Activated T-cell treated with anti-CD3 and anti-CD28 coated beads, Interleukin-2, amount 50 U/mL, for 48 hours (primary cell): Measurements from ENCODE around the gene TMEM72.

Experiments used
- DNase-seq, 2 experiments: peaks; one replicate each; pipeline ENCODE4 v3.0.0-alpha.2; 2020

TMEM72 gene

DNA sequence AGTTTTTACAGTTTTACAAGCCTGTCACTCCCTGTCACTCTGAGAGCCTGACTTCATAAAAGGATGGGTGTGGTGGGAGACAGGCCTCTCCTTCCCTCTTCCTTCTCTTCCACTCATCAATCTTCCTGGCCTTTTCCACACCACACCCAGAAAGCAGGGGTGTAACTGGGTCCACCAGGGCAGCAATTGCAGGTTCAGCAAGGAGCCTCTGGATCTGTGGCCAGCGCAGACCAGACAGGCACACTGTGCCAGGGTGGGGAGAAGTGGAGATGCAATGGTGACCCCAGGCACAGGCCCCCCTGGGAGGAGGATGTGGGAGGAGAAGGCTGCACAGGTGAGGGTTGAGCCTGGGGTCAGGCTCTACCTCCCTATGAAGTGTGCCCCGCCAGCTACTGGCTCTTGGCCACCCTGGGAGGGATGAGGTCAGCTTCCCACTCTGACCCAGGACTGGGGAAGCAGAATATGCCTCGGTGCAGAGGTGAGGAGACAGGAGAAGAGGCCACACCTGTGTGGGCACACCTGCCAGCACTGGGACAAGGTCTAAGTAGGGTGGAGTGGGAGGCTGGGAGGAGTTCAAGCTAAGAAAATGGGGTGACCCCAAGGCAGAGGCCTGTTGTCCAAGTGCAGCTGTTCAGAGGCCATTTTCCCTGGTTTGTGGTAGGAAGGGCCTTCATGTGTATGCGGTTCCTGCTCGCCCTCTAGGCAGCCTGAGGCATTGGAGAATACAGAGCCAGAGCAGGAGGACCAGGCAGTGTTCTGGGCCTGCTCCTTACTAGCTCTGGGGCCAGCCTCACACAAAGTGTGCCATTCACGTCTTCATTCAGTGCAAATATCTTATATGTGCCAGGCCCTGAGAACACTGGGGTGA lies 20.2 kb upstream of the TMEM72 start:
- DNase-seq = no peak

DNA sequence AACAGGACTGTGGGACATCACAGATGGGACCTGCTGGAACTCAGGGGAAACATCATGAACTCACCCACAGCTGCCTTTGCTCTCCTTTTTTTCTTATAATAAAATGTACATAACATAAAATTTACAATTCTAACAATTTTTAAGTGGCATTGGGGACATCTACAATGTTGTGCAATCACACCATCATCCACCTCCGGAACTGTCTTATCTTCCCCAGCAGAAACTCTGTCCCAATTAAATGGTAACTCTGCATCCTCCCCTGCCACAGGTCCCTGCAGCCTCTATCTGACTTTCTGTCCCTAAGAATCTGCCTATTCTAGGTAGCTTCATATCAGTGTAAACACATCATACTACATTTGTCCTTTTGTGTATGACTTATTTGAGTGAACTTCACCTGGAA lies 19.4 kb upstream of the TMEM72 start:
- DNase-seq = no peak

DNA sequence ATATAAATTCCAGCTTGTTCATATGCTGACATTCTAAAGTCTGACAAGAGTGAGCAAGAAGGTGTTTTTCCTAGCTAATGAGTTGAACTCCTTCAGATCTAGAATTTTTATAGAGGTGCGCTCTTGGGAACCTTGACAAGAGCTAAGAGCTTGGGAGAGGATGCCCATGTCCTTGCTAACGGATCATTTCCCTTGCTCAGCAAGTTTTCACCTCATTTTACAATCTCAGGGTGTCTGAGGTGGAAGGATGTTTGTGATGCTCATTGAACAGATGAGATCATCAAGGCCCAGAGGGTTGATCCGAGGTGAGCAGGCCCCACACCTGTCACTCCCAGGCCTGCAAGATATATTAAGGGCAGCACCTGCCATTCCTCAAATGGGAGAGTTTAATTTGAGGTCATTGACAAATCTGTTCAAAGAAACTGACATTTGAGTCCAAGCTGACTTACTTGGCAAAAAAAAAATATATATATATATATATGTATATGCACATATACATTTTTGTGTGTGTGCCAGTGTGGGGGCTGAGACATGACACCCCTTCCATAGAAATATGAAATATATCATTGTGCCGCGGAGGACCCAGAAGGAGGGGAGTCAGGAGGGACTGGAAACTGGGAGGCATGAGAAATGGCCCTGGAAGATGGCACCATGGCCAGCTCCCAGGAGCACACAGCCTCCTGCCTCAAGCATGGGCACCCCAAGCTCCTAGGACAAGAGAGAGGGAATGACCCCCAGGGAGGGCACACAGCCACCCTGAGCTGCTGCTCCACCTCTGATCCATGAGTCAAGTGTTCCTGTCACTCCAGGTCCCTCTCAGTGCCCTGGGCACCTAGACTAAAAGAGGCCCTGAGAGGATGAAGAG lies 17.3 kb upstream of the TMEM72 start:
- no peak for DNase-seq

DNA sequence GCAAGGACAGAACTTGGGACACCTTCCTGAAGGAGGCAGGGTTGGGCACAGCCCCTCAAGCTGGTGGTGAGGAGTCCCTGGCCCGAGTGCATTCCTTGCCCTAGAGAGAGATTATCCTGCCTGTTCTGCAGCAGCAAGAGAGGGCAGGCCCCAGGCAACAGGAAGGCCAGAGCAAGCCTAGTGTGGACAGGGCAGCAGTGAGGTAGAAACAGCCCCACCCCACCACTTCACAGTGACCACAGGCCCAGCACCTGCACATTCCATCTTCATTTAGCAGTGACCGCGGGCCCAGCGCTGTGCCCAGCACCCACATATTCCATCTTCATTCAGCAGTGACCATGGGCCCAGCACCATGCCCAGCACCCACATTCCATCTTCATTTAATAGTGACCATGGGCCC lies 16.4 kb upstream of the TMEM72 start:
- no peak for DNase-seq

DNA sequence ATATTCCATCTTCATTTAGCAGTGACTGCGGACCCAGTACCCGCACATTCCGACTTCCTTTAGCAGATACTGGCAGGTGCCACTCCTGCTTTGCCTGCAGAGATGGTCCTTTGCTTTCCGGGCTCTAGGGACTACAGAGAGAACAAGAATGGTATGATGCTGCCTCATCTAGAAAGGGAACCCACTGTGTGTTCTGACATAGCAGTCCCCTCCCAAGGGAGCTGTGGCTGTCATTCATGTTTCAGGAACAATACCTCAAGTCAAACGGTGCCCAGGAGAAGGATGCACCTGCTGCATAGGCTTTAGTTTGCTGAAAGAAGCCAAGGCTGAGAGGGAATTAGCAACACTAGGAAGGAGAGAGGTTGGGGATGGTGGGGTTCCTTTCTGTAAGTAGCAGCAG lies 15.9 kb upstream of the TMEM72 start:
- no peak for DNase-seq

DNA sequence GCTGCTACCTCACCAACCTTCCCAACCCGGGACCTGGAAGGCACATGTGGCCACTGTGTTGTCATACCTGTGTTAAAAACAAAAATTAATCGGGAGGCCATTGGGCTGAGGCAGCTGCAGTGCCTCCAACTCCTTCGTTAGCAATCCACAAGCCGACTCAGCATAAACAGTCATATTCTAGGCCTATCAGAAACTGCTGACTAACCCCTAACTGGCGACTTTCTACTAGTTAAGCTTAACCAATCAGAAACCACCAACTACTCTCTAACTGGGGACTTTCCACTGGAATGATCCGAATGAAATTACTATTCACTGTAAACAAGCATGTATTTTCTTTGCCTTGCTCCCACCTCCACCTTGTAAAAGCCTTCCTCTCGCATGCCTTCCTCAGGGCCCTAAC lies 14.1 kb upstream of the TMEM72 start:
- DNase-seq = no peak

- DNase-seq = no peak
Observed at GRCh38 chr10:44898665-44899064, 12.5 kb upstream of the TMEM72 start.

DNA sequence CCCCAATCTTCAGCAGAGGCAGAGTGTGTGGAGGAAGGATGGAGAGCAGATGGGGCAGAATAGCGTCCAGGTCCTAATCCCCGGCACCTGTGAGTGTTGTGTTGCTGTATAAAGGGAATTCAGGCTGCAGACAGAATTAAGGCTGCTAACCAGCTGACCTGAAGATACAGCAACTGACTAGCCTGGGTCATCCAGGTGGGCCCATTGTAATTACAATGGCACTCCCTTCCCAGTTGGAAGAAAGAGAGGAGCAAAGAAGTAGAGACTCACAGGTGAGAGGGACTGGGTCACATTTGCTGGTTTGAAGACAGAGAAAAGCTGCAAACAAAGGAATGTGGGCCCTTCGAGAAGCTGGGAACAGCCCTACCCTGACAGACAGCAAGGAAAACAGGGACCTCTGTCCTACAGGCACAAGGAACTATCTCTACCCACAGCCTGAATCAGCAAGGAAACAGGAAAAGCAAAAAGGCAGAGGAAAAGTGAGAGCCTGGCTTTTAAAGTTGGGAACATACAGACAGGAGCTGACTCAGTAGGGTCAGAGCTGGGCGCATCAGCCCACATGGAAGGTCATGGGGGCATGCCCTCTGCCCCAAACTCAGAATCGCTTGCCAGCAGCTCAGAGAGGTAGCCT lies 11.6 kb upstream of the TMEM72 start:
- no peak for DNase-seq

DNA sequence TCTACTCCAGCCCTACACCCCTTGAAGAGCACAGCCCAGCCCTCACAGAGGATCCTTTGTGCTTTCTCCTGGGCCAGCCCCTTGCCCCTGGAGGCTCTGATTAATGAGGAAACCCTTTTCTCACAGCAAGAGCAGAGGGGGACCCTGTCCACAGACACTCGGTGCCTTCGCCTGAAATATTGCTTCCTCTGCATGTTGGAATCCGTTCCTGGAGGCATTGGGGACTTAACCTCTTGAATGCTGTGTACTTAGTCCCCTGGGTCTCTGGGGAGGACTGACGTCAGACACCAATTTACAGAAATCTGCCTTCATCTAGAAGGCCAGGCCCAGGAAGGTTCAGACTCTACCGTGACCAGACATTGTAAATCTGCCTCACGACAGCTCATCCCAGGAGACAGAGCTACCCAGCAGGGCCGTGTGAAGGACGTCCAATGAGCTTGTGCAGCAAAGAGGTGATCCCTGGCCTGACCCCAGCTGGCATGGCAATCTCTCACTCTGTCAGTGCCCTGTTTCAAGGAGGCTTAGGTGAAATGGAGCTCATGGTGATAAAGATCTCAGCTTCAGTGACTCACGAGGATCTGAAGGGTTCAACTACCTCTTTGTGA lies 8.1 kb upstream of the TMEM72 start:
- DNase-seq = no peak

DNA sequence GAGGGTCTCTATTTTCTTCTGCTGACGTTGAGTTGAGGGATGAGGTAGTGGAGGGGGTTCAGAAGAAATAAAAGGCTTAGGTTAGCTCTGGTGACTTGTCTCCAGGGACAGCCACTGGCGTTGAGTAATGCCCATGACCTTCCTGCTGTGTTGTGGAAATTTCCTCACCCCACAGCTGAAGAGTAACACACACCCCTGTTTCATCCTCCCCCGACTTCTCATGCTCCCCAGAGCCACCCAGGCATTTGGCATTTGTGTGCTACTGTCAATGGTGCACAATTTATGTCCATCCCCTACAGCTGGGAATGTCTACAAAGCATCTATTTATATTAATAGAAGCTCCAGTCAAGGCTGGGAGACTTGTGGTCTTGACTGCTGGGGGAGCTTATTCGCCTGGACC lies 4.7 kb upstream of the TMEM72 start:
- no peak for DNase-seq

- no peak for DNase-seq
Observed at GRCh38 chr10:44907556-44907955, 3.6 kb upstream of the TMEM72 start.

DNA sequence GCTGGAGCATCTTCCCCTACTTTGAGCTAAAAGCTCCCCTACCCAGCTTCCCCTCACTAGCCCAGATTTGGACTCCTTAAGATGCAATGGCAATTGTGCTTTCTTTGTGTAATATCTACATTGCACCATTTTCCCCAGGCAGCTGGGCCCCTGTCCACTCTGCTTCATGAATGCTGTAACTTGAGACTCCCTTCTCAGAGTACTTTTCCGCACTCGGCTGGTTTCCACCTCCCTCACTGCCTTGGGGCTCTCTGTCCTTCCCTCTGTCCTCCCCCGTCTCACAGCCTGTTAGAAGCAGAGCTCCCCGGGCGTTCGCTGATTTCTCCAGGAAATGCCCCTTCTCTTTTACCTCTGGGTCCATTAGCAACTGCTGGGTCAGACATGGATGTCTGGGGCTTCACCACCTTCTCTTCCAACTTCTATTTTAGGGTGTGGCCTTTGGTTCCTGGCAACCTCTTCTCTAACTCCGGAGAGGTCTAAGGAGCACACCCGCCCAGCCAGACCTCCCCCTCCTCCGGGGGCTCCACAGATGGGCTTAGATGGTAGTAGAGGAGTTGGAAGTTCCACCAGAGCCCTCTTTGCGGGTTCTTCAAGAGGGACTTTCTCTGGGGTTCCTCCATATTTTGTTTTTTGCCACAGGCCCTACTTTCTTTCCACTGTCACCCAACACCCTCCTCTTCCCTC lies 2.9 kb upstream of the TMEM72 start:
- no peak for DNase-seq

GRCh38 chr10:44908936-44909630 lies 2.1 kb upstream of the TMEM72 start:
- DNase-seq = no peak

DNA sequence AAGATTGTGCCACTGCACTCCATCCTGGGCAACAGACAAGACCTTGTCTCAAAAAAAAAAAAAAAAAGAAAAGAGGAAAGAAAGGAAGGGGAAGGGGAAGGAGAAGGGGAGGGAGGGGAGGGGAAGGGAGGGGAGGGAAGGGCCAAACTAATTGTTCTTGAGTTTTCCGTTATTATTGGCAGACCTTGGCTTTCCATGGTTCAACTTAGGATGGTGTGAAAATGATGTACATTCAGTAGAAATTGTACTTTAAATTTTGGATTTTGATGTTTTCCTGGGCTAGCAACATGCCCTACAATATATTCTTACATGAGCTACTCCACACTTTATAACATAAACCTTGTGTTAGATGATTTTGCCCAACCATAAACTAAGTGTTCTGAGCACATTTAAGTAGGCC lies 1.2 kb upstream of the TMEM72 start:
- DNase-seq = no peak

DNA sequence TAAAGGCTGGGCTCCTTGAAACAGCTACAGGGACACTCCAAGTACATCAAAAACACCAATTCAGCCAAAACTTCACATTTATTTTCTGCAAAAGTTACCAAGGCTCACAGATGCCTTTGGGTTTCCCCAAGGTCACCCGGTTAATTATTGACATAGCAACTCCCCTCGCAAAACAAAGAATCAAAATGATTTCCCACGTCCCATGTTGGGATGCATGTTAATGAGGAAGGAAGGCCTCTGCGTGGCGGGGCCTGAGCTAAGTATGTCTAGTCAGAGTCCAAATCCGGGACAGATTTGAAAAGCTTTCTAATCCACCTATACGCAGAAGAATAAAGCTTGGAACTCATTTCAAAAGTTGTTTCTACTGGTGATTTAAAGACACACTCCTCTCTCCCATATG lies 535 bp upstream of the TMEM72 start:
- DNase-seq = no peak

- no peak for DNase-seq
Observed at GRCh38 chr10:44911951-44912350, 814 bp downstream of the TMEM72 start.

DNA sequence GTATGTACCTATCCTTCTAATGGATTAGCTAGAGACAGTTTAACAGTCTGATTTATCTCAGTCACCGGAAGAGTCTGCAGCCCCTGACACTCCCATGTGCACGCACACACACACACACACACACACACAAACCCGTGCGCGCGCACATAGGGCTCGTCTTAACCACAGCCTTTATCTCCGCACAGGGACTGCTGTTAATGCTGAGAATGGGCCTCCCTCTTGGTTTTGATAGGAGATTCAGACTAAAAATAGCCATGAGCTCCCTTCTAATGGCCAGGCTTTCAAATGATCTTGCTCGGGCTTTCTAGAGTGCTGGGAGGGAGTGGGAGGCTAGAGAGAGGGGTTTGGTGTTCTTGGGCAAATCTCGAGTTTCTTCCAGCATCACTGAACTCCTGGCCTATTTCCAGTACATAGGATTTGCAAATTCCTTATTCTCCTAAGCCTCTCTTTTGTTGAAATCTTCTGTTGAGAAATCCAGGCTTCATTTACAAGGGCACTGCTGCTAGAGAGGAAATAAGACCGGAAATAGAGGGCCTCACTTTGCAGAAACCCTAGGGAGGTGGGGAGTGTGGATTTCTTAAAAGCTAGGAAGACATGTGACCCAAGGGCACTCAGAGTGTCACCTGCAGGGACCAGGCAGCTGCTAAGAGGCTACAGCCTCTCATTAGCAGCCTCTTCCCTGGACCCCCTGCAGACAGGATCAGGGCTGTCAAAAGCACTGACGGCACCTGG lies 2.4 kb downstream of the TMEM72 start:
- peak in 1 of 2 experiments; percentile 29 for DNase-seq

DNA sequence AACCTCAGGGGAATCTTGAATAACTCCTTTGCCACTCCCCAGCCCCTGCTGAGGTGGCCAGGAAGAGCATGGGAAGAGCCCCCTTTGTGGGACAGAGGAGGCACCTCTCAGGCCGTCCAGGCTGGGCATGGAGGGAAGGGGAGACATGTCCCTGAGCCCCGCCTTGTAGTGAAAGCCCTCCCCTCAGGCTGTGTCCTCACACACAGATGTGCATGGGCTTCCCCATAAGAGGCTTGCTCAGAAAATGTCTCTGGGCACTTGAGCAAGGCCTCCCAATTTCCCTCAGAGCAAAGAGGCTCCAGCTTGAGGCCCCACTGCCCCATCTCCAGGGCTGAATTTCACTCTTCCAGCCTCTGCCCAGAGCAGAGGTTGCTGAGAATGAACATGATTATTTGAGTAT lies 3.8 kb downstream of the TMEM72 start:
- no peak for DNase-seq

DNA sequence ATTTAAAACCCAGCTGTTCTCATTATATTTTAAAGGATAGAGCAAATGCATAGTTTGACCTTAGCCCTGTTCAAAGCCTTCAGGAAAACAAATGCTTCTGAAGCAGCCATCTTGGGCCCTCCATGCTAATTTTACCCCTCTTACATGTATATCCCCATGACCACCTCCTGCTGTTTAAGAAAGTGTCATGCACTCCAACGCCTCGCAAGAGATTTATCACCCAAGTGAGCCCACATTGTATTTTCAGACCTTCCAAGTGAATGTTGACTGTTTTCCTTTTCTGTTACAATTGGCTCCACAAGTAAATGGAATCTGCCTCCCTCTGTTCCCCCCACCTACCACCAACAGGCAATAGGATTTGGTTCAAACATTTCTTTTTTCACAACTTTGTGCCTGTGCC lies 5.3 kb downstream of the TMEM72 start:
- DNase-seq = no peak

- DNase-seq = no peak
Observed at GRCh38 chr10:44917848-44918247, 6.7 kb downstream of the TMEM72 start.

- DNase-seq = no peak
Observed at GRCh38 chr10:44920252-44920651, 9.1 kb downstream of the TMEM72 start.
